Head of caudate nucleus (tissue), 42 donors: ENCODE measurements around the gene RABGAP1L.
A peak's percentile ranks its signal among the peaks of the same experiment; 100 is the strongest.
"Not testable (repeated sequence)": the region's sequence is repeated elsewhere in the genome, so short reads cannot be mapped to it uniquely, and the experiment has no call there.

Experiments
- DNase-seq, 42 donors: peaks; one replicate each; pipeline versions ENCODE4 v3.0.0 to v3.0.0-alpha.2; 2020 to 2021; ENCODE audit warnings: mixed read lengths in 7 of 42
- intact Hi-C: fragments of 100-400 bp; cut with DNase I; formaldehyde crosslinking; loops from one replicate; pipeline ENCODE4 v1.15.0; 2022

RABGAP1L gene

DNA sequence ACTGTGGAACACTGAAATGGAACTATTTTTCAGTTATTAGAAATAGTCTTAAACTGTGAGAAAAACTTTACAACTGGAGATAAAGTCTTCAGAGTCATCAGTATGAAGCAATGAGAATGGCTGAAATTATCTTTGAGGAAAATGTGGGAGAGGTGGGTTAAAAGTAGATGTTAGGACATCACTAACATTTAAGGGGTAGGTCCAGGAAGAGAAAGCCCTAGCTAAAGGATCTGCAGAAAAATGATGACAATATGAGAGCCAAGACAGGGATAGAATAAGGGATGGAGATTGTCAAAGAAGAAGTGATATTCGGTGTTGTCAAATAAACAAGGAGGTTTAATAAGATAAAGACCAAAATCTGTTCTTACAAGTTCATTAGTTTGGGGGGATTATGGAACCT lies 165.2 kb downstream of the RABGAP1L start:
- no peak for DNase-seq
- intact Hi-C loops = no loop called here

DNA sequence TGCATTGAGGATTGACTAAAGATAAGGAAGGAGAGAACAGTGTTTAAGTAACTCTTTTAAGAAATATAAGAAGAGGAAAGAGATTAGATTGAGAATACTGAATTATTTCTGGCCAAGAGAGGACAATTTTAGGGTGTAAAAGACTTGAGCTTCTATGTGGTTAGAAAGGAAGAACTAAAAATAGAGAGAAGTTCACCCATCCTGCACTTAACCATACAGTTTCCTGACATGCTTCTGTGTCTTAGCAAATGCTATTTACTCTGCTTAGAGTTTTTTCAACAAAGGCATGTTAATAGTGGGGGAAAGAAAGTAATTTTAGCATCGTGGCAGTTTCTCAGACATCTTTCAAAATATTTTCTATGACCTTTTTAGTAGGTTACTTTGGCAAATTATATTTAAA lies 165.6 kb downstream of the RABGAP1L start:
- DNase-seq = no peak
- intact Hi-C loops = no loop called here

DNA sequence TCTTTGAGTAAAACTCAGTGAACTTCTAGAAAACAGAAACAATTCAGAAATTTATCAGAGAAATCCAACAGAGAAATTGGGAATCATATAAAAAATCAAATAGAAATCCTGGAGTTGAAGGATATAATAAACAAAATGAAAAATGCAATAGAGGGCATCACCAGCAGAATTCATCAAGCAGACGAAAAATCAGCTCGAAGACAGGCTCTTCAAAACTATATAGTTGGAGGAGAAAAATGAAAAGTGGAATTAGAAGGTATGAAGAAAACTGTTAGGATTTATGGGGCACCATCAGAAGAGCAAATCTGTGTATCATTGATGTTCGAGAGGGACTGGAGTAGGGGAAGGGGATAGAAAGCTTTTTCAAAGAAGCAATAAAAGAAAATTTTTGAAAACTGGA lies 167.0 kb downstream of the RABGAP1L start:
- DNase-seq = no peak
- intact Hi-C loops = no loop called here

DNA sequence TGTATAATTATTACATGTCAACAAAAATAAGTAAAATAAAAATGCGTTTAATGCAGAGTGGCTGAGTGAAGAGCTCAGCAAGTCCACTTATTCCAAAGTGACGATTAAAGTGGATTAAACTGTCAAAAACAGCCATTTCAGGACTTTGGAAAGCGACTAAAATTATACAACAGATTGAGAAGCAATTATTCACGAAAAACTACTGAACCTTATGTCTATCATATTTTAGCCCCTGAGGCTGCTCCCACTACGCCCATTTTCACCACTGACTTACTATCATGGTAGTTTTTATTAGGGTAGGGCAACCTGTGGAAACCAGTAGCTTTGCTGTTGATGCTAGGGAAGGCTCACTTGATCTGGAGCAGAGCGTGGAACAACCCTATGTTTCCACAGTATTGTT lies 174.1 kb downstream of the RABGAP1L start:
- DNase-seq = no peak
- intact Hi-C loops = no loop called here

DNA sequence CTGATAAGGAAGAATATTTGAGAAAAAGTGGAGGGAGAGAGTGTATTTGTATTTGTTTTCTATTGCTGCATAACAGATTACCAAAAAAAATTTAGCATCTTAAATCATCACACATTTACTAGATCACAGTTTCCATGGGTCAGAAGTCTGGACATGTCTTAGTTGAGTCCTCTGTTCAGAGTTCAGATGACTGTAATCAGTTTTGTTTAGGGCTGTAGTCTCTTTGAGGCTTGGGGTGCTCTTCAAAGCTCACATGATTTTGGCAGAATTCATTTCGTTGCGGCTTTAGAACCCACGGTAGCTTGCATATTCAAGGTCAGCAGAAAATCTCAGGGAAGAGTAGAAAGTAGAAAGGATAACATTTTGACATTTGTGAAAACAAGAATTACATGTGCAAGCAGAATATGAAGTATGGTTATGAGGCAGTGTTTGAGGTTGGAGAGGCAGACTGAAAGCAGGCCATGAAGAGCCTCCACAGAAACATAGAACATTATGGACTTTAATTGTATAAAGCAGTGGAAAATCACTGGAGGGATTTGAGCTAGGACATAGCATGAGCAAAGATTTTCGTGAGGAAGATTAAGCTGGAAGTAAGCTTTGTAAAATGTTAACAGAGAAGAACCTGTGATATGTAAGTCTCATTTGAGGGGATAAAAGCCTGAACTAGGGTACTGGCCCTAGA lies 177.8 kb downstream of the RABGAP1L start:
- DNase-seq = no peak
- intact Hi-C loops = no loop called here

DNA sequence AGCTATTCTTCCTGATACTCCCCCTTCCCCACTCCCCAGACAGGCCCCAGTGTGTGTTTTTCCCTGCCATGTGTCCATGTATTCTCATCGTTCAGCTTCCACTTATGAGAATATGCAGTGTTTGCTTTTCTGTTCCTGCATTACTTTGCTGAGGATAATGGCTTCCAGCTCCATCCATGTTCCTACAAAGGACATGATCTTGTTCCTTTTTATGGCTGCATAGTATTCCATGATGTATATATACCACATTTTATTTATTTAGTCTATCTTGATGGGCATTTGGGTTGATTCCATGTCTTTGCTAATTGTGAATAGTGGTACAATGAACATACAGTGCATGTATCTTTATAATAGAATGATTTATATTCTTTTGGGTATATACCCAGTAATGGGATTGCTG lies 181.1 kb downstream of the RABGAP1L start:
- intact Hi-C loops, DNase-seq: not testable (repeated sequence)

DNA sequence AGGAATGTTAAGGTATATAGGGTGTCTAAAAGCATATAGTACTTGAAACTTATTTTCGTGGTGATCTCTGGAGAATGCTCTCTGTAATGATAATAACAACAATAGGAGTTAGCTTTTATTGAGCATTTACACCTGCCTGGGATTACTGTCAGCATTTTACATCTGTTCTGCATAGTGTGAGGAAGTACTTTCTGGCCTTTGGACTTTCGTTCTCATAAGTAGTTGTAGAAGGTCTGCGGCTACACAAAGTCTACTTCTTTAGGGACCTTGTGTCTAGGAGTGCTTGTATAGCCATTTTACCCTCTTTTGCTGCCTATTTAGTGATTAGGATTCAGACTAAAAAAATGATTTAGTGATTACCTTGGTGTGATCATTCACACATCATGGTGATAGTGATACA lies 184.8 kb downstream of the RABGAP1L start:
- intact Hi-C loops = no loop called here
- DNase-seq = no peak

DNA sequence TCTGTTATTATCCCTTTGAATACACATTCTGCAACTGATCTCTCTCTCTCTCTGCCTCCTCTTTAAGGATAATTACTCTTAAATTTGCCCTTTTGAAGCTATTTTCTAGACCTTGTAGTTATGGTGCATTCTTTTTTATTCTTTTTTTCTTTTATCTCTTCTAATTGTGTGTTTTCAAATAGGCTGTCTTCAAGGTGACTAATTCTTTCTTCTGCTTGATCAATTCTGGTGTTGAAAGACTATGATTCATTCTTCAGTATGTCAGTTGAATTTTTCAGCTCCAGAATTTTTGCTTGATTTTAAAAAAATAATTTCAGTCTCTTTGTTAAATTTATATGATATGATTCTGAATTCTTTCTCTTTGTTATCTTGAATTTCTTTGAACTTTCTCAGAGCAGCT lies 192.8 kb downstream of the RABGAP1L start:
- DNase-seq = no peak
- intact Hi-C loops = no loop called here

DNA sequence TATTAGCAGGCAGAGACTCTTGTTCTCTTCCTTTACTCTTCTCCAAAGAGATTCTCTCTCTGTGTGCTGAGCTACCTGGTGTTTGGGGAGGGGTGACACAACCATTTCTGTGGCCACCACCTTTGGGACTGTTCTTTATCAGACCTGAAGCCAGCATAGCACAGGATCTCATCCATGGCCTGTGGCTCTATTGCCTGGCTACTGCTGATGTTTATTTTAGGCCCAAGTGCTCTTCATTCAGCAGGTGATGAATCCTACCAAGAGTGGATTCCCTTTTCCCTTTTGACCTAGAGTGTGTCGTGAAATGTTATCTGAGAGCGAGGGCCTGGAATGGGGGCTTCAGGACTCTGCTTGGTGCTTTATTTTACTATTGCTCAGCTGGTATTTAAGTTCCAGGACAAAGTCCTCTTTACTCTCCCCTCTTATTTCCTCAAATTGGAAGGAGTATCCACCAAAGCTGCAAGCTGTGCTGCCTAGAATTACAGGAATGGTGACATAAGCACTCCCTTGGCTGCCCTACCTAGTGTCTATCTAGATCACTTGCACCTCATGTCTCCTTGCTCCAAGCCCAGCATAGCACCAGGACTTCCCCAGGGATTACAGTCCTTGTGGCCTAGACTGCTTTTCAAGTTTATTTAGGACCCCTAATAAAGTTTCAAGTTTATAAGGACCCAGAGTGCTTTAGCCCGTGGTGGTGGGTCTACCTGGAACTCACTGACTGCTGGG lies 193.7 kb downstream of the RABGAP1L start:
- intact Hi-C loops = no loop called here
- no peak for DNase-seq

DNA sequence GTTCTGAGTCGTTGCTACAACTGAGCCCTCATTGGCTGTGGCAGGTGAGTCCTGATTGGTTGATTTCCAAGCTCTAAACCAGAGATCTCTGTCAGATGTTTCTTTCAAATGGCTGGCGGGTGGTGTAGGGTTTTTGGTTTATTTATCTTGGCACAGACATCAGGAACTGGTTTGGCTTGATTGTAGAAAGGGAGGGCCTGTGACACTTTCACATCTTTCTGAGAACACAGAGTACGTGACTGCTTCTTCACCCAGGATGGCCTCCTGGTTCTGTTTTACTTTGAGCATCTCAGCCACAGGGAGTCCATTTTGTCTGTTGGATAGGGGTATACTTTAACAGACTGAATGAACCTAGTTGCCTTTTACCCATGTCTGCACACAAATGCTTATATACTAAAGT lies 199.0 kb downstream of the RABGAP1L start:
- intact Hi-C loops = no loop called here
- DNase-seq = no peak

DNA sequence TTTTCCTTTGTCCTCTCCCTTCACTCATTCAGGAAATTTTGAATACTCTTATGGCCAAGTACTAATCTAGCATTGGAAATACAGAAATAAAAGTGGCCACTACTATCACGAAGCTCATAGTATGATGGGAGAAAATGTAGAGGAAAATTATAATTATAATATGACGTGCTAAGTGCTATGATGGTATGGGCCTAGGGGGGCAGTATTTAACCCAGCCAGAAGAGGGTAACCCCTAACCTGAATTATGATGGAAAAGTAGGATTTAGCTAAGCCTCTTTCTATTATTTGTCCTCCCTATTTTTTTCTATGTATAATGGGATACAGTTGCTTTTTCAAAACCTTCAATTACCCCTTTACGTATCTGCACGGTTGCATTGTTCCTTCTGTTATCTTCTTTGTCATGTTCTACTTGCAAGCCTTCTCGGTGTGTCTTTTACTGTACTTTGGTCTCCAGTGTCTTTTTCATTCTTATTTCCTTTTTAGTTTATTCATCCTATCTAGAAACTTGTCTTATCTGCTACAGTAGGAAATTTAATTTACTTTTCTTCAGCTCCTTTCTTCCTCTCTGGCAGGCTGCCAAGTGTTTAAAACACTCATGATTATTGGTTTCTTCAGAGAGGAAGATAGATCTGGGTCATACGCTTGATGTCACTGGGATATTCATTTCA lies 199.6 kb downstream of the RABGAP1L start:
- intact Hi-C loops = no loop called here
- DNase-seq = peak in 1 of 42 donors; percentile 8

DNA sequence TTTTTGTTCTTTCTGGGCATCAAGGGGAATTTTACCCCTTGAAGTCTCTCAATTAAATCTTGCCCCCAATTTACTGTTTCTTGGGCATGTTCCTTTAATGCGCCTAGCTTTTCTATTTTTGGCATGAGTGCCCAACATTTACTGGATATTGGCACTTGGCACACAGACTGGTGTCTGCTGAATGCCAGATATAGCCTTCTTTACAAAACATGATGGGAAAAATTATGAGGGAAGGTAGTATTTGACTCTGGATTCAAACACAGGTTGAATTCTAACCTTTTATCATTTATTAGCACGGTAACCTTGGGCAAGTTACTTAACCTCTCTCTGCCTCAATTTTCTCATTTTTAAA lies 200.1 kb downstream of the RABGAP1L start:
- no peak for DNase-seq
- intact Hi-C loops = no loop called here

DNA sequence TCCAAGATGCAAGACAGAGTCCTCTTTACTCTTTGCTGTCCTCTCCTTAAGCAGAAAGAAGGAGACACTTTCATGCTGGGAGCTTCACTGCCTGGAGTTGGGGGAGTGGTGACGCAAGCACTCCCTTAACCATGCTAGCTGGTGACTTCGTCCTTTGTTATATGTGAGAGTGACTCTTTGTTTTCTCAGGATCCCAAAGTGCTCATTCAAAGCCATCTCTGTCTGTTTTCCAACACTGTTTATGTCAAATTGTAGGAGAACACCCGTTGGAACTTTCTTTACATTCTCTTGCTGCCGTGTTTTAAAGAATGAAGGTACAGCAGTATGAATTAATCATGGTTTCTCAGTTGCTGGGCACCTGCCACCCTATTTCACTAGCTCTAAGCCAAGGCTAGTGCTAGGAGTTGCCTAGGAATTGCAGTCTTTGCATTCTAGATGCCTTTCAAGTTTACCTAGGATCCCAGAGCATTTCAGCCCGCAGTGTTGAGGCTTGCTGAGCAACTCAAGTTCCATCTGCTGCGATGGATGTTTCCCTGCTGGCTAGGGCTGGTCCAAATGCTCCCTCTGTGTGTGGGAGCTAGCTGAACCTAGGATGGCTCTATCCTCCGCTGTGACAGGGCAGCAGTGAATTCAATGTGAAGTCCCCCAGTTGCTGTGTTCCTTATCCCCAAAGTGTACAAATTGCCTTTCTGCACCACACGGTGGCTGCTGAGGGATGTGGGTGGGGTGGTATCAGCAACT lies 205.8 kb downstream of the RABGAP1L start:
- DNase-seq = peak in 36 of 42 donors; percentile 11 to 79 (median 48)
- intact Hi-C loops = no loop called here

DNA sequence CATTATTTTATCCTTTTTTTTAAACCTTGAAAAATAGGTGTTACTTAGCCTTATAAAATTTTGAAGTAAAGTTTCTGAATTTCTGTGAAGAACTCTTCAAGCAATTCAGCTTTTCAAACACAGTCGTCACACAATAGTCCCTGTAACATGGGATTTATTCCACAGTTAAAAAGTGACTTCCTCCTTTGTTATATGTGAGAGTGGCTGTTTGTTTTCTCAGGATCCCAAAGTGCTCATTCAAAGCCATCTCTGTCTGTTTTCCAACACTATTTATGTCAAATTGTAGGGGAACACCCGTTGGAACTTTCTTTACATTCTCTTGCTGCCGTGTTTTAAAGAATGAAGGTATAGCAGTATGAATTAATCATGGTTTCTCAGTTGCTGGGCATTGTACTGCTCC lies 207.6 kb downstream of the RABGAP1L start:
- intact Hi-C loops = no loop called here
- DNase-seq = no peak

DNA sequence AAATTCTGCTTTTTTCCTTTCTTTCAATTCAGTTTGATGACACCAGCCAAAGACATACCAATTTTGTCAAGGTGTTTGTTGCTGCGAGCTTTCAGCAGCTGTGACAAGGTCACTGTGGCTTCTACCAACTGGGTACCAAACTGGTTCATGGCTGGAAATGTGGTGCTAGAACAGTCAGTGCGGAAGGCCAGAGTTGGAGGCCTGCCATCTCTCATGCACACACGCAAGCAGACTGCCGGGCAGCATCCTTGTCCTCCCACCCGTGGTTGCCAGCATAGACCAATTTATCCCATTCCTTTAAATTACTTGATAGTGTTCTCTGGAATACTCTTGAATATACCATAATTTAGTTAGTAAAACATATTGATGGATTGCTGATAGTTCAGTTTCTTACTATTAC lies 208.6 kb downstream of the RABGAP1L start:
- intact Hi-C loops = no loop called here
- peak in 35 of 42 donors; percentile 3 to 74 (median 32) for DNase-seq

DNA sequence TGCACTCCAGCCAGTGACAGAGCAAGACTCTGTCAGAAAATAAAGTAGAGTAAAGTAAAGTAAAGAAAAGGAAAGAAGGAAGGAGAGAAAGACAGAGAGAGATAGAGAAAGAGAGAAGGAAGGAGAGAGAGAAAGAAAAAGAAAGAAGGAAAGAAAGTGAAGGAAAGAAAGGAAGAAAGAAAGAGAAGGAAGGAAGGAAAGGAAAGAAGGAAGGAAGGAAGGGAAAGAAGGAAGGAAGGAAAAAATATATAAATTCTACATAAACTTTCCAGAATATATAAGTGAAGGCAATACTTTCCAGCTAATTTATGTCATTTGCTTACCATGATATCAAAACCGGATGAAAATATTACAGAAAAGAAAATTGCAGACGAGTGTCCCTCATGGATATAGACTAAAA lies 216.7 kb downstream of the RABGAP1L start:
- no peak for DNase-seq
- intact Hi-C loops = no loop called here

DNA sequence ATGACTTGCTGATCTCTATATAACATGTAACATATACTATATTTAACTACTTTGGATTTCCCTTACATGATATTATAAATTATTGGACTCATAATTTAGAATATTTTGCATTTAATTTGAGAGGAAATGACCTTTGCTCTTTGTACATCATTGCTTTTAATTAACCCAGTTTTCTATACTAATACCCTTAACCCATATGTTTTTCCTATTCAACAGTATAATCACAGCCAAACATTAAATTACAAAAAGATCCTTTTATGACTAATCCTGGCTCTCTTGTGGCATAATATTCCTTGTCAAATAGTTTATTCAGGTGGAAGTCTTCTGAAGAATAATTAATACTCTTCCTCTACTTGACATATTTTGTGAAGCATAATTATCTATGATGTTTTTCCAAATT lies 232.4 kb downstream of the RABGAP1L start:
- DNase-seq = no peak

DNA sequence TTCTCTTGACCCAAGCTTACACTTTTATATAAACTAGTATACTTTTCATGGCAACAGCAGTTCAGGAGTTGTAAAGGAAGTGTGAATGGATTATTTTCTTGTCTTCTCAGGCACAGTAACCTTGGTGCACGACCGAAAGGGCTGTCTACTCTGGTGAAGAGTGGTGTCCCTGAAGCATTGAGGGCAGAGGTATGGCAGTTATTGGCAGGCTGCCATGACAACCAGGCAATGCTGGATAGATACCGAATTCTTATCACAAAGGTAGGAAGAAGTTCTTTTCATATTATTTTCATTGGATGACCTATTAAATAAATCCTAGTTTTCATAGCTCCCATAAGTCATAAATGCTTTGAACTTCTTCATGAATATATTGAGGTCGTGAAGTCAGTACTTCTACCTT lies 234.6 kb downstream of the RABGAP1L start:
- no peak for DNase-seq
- intact Hi-C loops = no loop called here

More for the DNA sequence above, 232.4 kb downstream of the RABGAP1L start:
- intact Hi-C loops = no loop called here

DNA sequence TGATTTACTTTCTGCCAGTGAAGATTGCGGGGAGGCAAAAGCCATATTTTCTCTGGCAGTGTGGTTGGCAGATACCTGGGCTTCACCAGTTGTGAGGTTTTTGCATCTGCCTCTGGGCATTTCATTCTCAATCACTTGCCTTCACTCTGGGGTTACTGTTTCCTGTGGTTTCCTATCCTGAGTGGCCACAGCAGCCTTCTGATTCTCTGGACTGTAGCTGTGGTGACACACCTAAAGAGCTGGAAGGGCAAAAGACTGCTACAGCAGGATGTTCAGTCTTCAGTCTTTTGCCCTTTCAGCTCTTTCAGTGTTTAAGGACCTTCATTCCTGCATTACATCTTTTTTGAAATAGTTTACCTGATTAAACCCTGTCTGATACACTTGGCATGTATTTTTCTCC lies 237.9 kb downstream of the RABGAP1L start:
- no peak for DNase-seq
- intact Hi-C loops = no loop called here

DNA sequence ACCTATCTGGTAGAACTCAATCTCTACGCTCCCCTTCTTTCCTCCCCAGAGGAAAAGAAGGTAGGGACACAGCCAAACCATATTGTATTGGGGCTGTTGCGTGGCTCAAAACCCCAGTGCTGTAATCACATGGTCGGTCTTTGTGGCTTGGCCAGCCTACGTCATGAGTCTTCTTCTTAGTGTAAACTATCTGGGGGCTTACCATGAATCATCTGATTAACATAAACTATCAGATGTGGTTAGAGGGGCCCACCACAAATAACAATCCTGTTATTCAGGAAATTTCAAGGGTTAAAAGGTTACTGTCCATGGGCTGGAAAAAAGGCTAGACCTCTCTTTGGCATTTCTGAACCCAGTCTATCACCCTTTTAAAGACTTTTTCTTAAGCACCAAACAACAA lies 238.9 kb downstream of the RABGAP1L start:
- no peak for DNase-seq
- intact Hi-C loops = no loop called here
